HepG2 (cell line): ENCODE data around the gene NFILZ. TPM values are rescaled to one million over a fixed set of nuclear protein-coding genes. Genes with fewer than 3 reads are reported as not detected.
A peak's percentile ranks its signal among the peaks of the same experiment; 100 is the strongest.

Source experiments
- ATAC-seq: fragments of 200-7000 bp; cut with Tn5 transposase; 3 replicates; pipeline ENCODE4 v1.9.1; 2020; ENCODE audit warnings: mild to moderate bottlenecking, moderate library complexity
- BruUV-seq: library from RNA; stranded (reverse); fragments of 400-500 nt; replicated peaks from 2 replicates; lab custom pipeline; 2021; lab: Mats Ljungman, UMichigan
- CTCF ChIA-PET: fragments of 300-600 bp; formaldehyde crosslinking; extraction: SDS; loops from one replicate; lab custom pipeline; 2021; ENCODE audit warnings: low total read pairs, inconsistent platforms, low intra/inter-chr PET ratio; lab: Yijun Ruan, JAX
- POLR2A ChIA-PET: fragments of 350-600 bp; sonication (Branson Sonifier 250); formaldehyde crosslinking; loops from one replicate; lab custom pipeline; 2020; ENCODE audit warnings: antibody characterized with exemption, inconsistent platforms; lab: Yijun Ruan, JAX
- DNase-seq: peaks from one replicate; pipeline ENCODE4 v3.0.0-alpha.2; 2015; ENCODE audit warnings: low spot score
- FAIRE-seq: peaks from 3 replicates; lab custom pipeline; 2011; peaks lifted over from hg19 to GRCh38; lab: Jason Lieb, UNC
- H2AFZ ChIP-seq: one replicate; pipeline ENCODE4 v1.6.1; 2011; ENCODE audit warnings: low read length, inconsistent platforms
- H3K27ac ChIP-seq: fragments of 300-600 bp; 3 replicates; pipeline ENCODE4 v1.8.0; 2011; ENCODE audit warnings: mixed run types, mild to moderate bottlenecking, mixed read lengths, low read length, inconsistent platforms; ENCODE audit not compliant: insufficient read depth; ENCODE audit errors: extremely low read length
- H3K27me3 ChIP-seq, 2 experiments: fragments of 200-600 bp in 1 of 2; 2 replicates in 1 of 2; 3 replicates in 1 of 2; pipeline versions ENCODE4 v1.6.0 to v1.8.0; 2011; ENCODE audit warnings: low read length in 2 of 2, mild to moderate bottlenecking in 2 of 2, moderate library complexity in 2 of 2, inconsistent platforms in 1 of 2; ENCODE audit not compliant: insufficient read depth in 2 of 2, control insufficient read depth in 1 of 2
- H3K36me3 ChIP-seq, 2 experiments: fragments of 200-600 bp in 1 of 2; replicated peaks in 1 of 2; 2 replicates in 1 of 2; 3 replicates in 1 of 2; pipeline versions ENCODE4 v1.5.1 to v1.8.0; 2011; ENCODE audit warnings: low read length in 2 of 2, inconsistent platforms in 1 of 2; ENCODE audit not compliant: insufficient read depth in 2 of 2, control insufficient read depth in 1 of 2
- H3K4me1 ChIP-seq: 2 replicates; pipeline ENCODE4 v1.5.1; 2012; ENCODE audit warnings: low read length, inconsistent platforms; ENCODE audit not compliant: insufficient read depth
- H3K4me2 ChIP-seq: 2 replicates; pipeline ENCODE4 v1.6.0; 2011; ENCODE audit warnings: low read depth, low read length, inconsistent platforms
- H3K4me3 ChIP-seq, 3 experiments: fragments of 200-600 bp in 1 of 3; sonication (generic), shearing (Covaris generic) in 1 of 3; replicated peaks in 1 of 3; 2 replicates each; pipeline ENCODE4 v1.5.1; 2011 to 2016; ENCODE audit warnings: low read length in 3 of 3, inconsistent platforms in 2 of 3, low read depth in 2 of 3, mild to moderate bottlenecking in 2 of 3, control low read depth in 1 of 3, mixed read lengths in 1 of 3; ENCODE audit not compliant: insufficient read depth in 1 of 3
- H3K79me2 ChIP-seq: one replicate; pipeline ENCODE4 v1.6.1; 2011; ENCODE audit warnings: low read length, inconsistent platforms; ENCODE audit not compliant: insufficient read depth
- H3K9ac ChIP-seq: 2 replicates; pipeline ENCODE4 v1.6.0; 2011; ENCODE audit warnings: mild to moderate bottlenecking, low read depth, low read length, inconsistent platforms; ENCODE audit not compliant: insufficient read depth
- H3K9me3 ChIP-seq: 2 replicates; pipeline ENCODE4 v1.5.1; 2012; ENCODE audit warnings: mild to moderate bottlenecking, low read length
- H4K20me1 ChIP-seq: 2 replicates; pipeline ENCODE4 v1.6.0; 2011; ENCODE audit warnings: inconsistent platforms, mild to moderate bottlenecking, low read length, moderate library complexity; ENCODE audit not compliant: insufficient read depth
- DNMT1 ChIP-seq: sonication (generic); formaldehyde crosslinking; IDR thresholded peaks from 2 replicates; pipeline ENCODE4 v1.5.1; 2020; ENCODE audit warnings: mild to moderate bottlenecking, missing genetic modification reagents
- GFI1 ChIP-seq: sonication (generic); formaldehyde crosslinking; IDR thresholded peaks from 2 replicates; pipeline ENCODE4 v1.5.0; 2020; ENCODE audit warnings: missing genetic modification reagents, mild to moderate bottlenecking, borderline replicate concordance
- RBFOX2 ChIP-seq: fragments of 200-400 bp; formaldehyde crosslinking; IDR thresholded peaks from 2 replicates; pipeline ENCODE4 v1.6.1; 2017; ENCODE audit warnings: low read depth, mild to moderate bottlenecking, low read length
- SRSF4 ChIP-seq: fragments of 200-400 bp; formaldehyde crosslinking; IDR thresholded peaks from one replicate; pipeline ENCODE4 v1.6.1; 2018; ENCODE audit warnings: mild to moderate bottlenecking, low read depth, low read length, moderate library complexity; ENCODE audit not compliant: poor library complexity, severe bottlenecking
- THAP9 ChIP-seq: sonication (generic); formaldehyde crosslinking; IDR thresholded peaks from 2 replicates; pipeline ENCODE4; 2020; ENCODE audit warnings: missing genetic modification reagents, mild to moderate bottlenecking, borderline replicate concordance
- ZNF329 ChIP-seq: sonication (generic); formaldehyde crosslinking; IDR thresholded peaks from 2 replicates; pipeline ENCODE4 v1.9.0; 2021; ENCODE audit warnings: low read depth, mild to moderate bottlenecking, missing genetic modification reagents
- ZNF441 ChIP-seq: sonication (generic); formaldehyde crosslinking; IDR thresholded peaks from 2 replicates; pipeline ENCODE4 v1.7.0; 2021; ENCODE audit warnings: missing genetic modification reagents, borderline replicate concordance
- WGBS: methylation state at CpG from one replicate; pipeline ENCODE4 v1.1.6; 2017; ENCODE audit warnings: low lambda C conversion rate; 5-methylcytosine and 5-hydroxymethylcytosine counted together
- in situ Hi-C: cut with HindIII; loops from 2 replicates; pipeline ENCODE4 v1.10.0; 2017; ENCODE audit warnings: low pct_unique_long_range_greater_than_20kb; ENCODE audit not compliant: extremely low pct_ligation_motif_present
- intact Hi-C: fragments of 100-400 bp; cut with micrococcal nuclease; formaldehyde crosslinking; loops from one replicate; pipeline ENCODE4 v1.10.0; 2022; ENCODE audit not compliant: unreplicated experiment
- polyA plus RNA-seq, 8 experiments: library from polyadenylated mRNA; depleted of rRNA in 3 of 8; stranded (reverse) in 7 of 8; unstranded in 1 of 8; fragments of >200 nt; fragmentation: Illumina TruSeq in 4 of 8; extraction: Trizol in 4 of 8; gene quantifications; 2 replicates each; pipeline versions ENCODE4 v1.2.1 to v1.2.3, GENCODE V29; 2011 to 2016; ENCODE audit warnings: low read depth in 4 of 8, missing spikeins in 1 of 8, mixed read lengths in 1 of 8; ENCODE audit not compliant: insufficient read depth in 1 of 8
- total RNA-seq, 5 experiments: library from RNA; depleted of rRNA; stranded (reverse); fragments of >200 nt; fragmentation: Illumina TruSeq; extraction: Trizol; gene quantifications; 2 replicates each; pipeline ENCODE4 v1.2.3, GENCODE V29; 2016; ENCODE audit warnings: low read depth in 1 of 5
- TF ChIP-seq, protein P1 (sequence below): sonication (generic); IDR thresholded peaks from 2 replicates; pipeline ENCODE4 v1.6.1; 2016; ENCODE audit warnings: low read depth, borderline replicate concordance

Gene NFILZ
- total and polyA plus RNA-seq, 2 of the 13 experiments (the other 11 are each of a cell fraction or from before 2014, with no cell fraction given), result not detected

GRCh38 chr19:8614455-8614854 lies 16.0 kb upstream of the NFILZ start:
- Histone ChIP-seq H3K27ac (no peak overlapping the region), H3K79me2 (no peaks in the 10 kb centered on the region), H3K9me3 (no peaks in the 10 kb centered on the region), H3K4me1 (peaks cover 29% of the 10 kb centered on the region), H4K20me1 (no peaks in the 10 kb centered on the region), H3K4me2 (no peak overlapping the region), H2AFZ (no peak overlapping the region), H3K27me3 (peaks cover 0 to 7% of the 10 kb centered on the region in 2 experiments; a peak in 2 of 5 replicates)
- no TSS peak for BruUV-seq
- no peak for FAIRE-seq
- no peak for ATAC-seq
- intact Hi-C loops, result no loop called here
- ChIA-PET CTCF (interaction anchor here (0.7 to 4.3 kb wide), 2 partner anchors 27 to 79 kb away, joined by 3 to 45 read pairs; no protein-coding TSS in a partner anchor), POLR2A (no interaction called here)
- TF ChIP-seq ZNF441 (CRISPR knock-in tag) (no peak), SRSF4 (no peak), THAP9 (CRISPR knock-in tag) (no peak), RBFOX2 (no peak), GFI1 (CRISPR knock-in tag) (no peak), ZNF329 (CRISPR knock-in tag) (peak; percentile 96), DNMT1 (CRISPR knock-in tag) (no peak)
- TF ChIP-seq, protein P1, sequence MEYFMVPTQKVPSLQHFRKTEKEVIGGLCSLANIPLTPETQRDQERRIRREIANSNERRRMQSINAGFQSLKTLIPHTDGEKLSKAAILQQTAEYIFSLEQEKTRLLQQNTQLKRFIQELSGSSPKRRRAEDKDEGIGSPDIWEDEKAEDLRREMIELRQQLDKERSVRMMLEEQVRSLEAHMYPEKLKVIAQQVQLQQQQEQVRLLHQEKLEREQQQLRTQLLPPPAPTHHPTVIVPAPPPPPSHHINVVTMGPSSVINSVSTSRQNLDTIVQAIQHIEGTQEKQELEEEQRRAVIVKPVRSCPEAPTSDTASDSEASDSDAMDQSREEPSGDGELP, result no peak
- TF ChIP-seq, all 625 proteins: peak for 1
- Histone ChIP-seq H3K9ac (no peak overlapping the region), H3K36me3 (no peaks in the 10 kb centered on the region), H3K4me3 (no peak overlapping the region)
- in situ Hi-C loops, result no loop called here
- 54% methylated on average over 2 of the region's 2 CpGs for WGBS
- DNase-seq, result no peak
